Fibroblast of lung (primary cell): ENCODE data around the gene SIPA1L3. TPM values are rescaled to one million over a fixed set of nuclear protein-coding genes. Genes with fewer than 3 reads are reported as not detected.
A peak's percentile ranks its signal among the peaks of the same experiment; 100 is the strongest.

Experiments
- DNase-seq, 2 donors: peaks; one replicate each; pipeline versions ENCODE4 v3.0.0 to v3.0.0-alpha.2; 2010; ENCODE audit warnings: low read depth in 2 of 2
- H2AFZ ChIP-seq: 2 replicates; pipeline ENCODE4 v1.5.1; 2012; ENCODE audit warnings: low read length, control low read depth, inconsistent platforms
- H3K27ac ChIP-seq: 2 replicates; pipeline ENCODE4 v1.5.1; 2011; ENCODE audit warnings: low read length, control low read depth; ENCODE audit not compliant: insufficient read depth
- H3K27me3 ChIP-seq: 2 replicates; pipeline ENCODE4 v1.5.1; 2011; ENCODE audit warnings: mild to moderate bottlenecking, low read length; ENCODE audit not compliant: control insufficient read depth, insufficient read depth
- H3K36me3 ChIP-seq: 2 replicates; pipeline ENCODE4 v1.5.1; 2011; ENCODE audit warnings: low read length; ENCODE audit not compliant: control insufficient read depth, insufficient read depth
- H3K4me1 ChIP-seq: 2 replicates; pipeline ENCODE4 v1.5.1; 2011; ENCODE audit warnings: low read length; ENCODE audit not compliant: control insufficient read depth, insufficient read depth; ENCODE audit errors: extremely low read depth
- H3K4me2 ChIP-seq: 2 replicates; pipeline ENCODE4 v1.5.1; 2011; ENCODE audit warnings: low read length, control low read depth; ENCODE audit not compliant: insufficient read depth; ENCODE audit errors: extremely low read depth
- H3K4me3 ChIP-seq, 4 experiments: fragments of 200-600 bp in 1 of 4; sonication (generic) in 1 of 4; replicated peaks in 1 of 4; 2 replicates each; pipeline ENCODE4 v1.5.1; 2011 to 2016; ENCODE audit warnings: low read length in 4 of 4, low read depth in 3 of 4, mild to moderate bottlenecking in 3 of 4, control low read depth in 2 of 4, inconsistent platforms in 1 of 4, mixed read lengths in 1 of 4; ENCODE audit not compliant: insufficient read depth in 1 of 4; ENCODE audit errors: control extremely low read depth in 1 of 4
- H3K79me2 ChIP-seq: 2 replicates; pipeline ENCODE4 v1.5.1; 2012; ENCODE audit warnings: mild to moderate bottlenecking, low read length, inconsistent platforms; ENCODE audit not compliant: control insufficient read depth, insufficient read depth
- H3K9ac ChIP-seq: 2 replicates; pipeline ENCODE4 v1.5.1; 2011; ENCODE audit warnings: mild to moderate bottlenecking, low read length, control low read depth; ENCODE audit not compliant: insufficient read depth
- H3K9me3 ChIP-seq: 2 replicates; pipeline ENCODE4 v1.5.1; 2012; ENCODE audit warnings: low read depth, low read length; ENCODE audit not compliant: control insufficient read depth, insufficient read depth
- H4K20me1 ChIP-seq: 2 replicates; pipeline ENCODE4 v1.5.1; 2011; ENCODE audit warnings: low read length; ENCODE audit not compliant: control insufficient read depth, insufficient read depth; ENCODE audit errors: extremely low read depth
- EZH2 ChIP-seq: IDR thresholded peaks from 2 replicates; pipeline ENCODE4 v1.5.1; 2012; ENCODE audit warnings: low read length, control low read depth, mild to moderate bottlenecking; ENCODE audit errors: missing control alignments
- polyA plus RNA-seq, 2 donors: library from polyadenylated mRNA; depleted of rRNA in 1 of 2; stranded (reverse) in 1 of 2; unstranded in 1 of 2; fragments of >200 nt; gene quantifications; 2 replicates each; pipeline ENCODE4 v1.2.1, GENCODE V29; 2011 to 2012; ENCODE audit warnings: missing spikeins in 1 of 2
- total RNA-seq: library from RNA; depleted of rRNA; stranded (reverse); fragments of >200 nt; gene quantifications from 2 replicates; pipeline ENCODE4 v1.2.1, GENCODE V29; 2014
- TF ChIP-seq, protein P1 (sequence below), 2 donors: IDR thresholded peaks in 1 of 2; conservative IDR thresholded peaks in 1 of 2; 1 replicate in 1 of 2; 2 replicates in 1 of 2; pipeline ENCODE4 v1.5.1; 2011 to 2012; ENCODE audit warnings: low read length in 2 of 2, control low read depth in 1 of 2, inconsistent platforms in 1 of 2, low read depth in 1 of 2, mild to moderate bottlenecking in 1 of 2

The SIPA1L3 gene
- total and polyA plus RNA-seq, 2 donors (not counting 1 experiment from before 2014, with no cell fraction given), result 3.7 to 10.1 TPM

DNA sequence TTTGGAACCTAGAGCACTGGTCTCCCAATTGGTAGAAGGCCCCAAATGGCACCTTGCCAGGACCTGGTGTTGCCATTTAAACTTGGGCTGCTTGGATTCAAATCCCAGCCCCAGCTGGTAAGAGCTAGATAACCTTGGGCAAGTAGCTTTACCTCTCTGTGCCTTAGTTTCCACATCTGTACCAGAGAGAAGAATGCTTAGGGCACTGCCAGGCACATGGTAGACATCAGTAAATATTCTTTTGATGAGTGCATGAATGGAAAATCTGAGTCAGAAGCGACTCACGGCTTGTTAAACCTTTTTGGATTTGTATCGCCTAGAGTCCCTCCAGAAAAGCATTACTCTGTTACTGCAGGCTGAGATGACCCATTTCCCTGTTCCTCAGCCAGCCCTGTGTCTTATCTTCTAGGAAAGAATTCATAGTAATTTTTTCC, 90.9 kb downstream of the SIPA1L3 start:
- Histone ChIP-seq H2AFZ (no peak overlapping the region), H3K27me3 (no peaks in the 10 kb centered on the region), H3K4me3 (no peak overlapping the region), H4K20me1 (no peaks in the 10 kb centered on the region), H3K4me2 (no peak overlapping the region), H3K27ac (peak overlapping the region; percentile 91), H3K9ac (no peak overlapping the region), H3K9me3 (no peaks in the 10 kb centered on the region), H3K36me3 (no peaks in the 10 kb centered on the region), H3K79me2 (no peaks in the 10 kb centered on the region), H3K4me1 (peaks cover 11% of the 10 kb centered on the region)
- DNase-seq, result peak; percentile 86 to 98
- TF ChIP-seq, protein P1, sequence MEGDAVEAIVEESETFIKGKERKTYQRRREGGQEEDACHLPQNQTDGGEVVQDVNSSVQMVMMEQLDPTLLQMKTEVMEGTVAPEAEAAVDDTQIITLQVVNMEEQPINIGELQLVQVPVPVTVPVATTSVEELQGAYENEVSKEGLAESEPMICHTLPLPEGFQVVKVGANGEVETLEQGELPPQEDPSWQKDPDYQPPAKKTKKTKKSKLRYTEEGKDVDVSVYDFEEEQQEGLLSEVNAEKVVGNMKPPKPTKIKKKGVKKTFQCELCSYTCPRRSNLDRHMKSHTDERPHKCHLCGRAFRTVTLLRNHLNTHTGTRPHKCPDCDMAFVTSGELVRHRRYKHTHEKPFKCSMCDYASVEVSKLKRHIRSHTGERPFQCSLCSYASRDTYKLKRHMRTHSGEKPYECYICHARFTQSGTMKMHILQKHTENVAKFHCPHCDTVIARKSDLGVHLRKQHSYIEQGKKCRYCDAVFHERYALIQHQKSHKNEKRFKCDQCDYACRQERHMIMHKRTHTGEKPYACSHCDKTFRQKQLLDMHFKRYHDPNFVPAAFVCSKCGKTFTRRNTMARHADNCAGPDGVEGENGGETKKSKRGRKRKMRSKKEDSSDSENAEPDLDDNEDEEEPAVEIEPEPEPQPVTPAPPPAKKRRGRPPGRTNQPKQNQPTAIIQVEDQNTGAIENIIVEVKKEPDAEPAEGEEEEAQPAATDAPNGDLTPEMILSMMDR (conservative IDR thresholded peaks at IDR 0.05 in 1 of 2, IDR thresholded peaks at IDR 0.05 in 1 of 2; ENCODE audit: low read depth in 1 of 2, low read length in 2 of 2), result no peak
- no peak for TF ChIP-seq EZH2

DNA sequence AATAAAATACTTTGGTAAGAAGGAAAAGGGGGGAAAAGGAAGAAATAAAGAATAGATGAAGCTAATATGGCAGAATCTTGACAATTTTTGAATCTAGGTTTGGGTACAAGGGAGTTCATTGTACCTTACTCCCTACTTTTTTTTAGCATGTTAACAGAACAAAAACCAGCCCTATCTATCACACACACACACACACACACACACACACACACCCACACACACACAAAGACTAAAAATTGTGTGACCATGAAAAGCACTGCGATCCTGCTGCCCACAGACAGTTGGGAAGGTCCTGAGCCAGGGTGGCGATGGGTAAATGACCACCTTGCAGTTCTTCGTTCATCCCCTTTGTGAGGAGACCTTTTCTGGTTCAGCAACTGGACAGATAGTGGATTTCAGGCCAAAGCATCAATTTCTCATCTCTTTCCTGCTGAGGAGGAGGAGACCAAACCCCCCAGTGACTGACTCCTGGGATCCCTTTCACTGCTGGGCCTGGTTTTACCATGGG, 91.8 kb downstream of the SIPA1L3 start:
- Histone ChIP-seq H3K9me3 (no peaks in the 10 kb centered on the region), H3K36me3 (no peaks in the 10 kb centered on the region), H3K4me1 (peaks cover 14% of the 10 kb centered on the region), H3K27ac (peak overlapping the region; percentile 91), H3K27me3 (no peaks in the 10 kb centered on the region), H4K20me1 (no peaks in the 10 kb centered on the region), H3K9ac (no peak overlapping the region), H3K79me2 (no peaks in the 10 kb centered on the region), H3K4me2 (no peak overlapping the region), H3K4me3 (no peak overlapping the region), H2AFZ (no peak overlapping the region)
- no peak for DNase-seq
- no peak for TF ChIP-seq EZH2
- TF ChIP-seq, protein P1 (conservative IDR thresholded peaks at IDR 0.05 in 1 of 2, IDR thresholded peaks at IDR 0.05 in 1 of 2; ENCODE audit: low read depth in 1 of 2, low read length in 2 of 2), result no peak

DNA sequence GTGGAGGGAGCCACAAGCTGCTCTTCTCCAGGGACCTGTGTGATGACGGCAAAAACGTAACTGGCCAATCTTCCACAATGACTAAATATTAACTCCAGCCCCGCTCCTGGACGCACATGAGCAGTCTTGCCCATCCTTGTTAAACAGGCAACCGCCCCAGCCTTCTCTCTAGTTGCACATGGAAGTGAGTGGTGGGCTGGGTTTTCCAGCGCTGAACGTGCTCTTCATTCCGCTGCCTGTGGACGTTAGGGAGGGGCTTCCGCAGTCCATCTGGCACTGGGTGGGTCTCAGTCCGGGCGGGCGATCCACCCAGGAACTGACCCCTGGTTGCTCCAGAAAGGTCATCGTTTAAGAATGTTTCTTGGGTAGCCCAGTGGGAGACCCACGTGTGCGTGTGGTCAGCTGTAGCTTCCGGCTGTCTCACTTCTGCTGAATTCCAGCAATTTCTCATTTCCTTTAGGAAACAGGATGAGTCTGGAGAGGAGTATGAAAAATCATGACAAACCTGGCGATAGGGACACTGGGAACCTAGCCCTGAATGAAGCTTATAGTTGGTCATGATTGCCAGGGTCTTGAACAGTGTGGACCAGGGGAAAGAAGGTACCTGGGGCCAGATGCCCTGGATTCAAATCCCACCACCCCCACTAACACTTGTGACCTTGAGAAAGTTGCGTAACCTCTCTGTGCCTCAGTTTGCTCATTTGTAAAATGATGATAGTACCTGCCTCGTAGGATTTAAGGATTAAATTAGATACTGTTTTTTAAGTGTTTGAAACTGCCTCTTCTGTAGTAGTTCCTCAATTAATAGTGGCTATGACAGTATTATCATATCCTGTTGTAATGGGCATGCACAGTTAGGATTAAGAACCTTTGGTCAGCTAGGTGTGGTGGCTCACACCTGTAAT, 92.6 kb downstream of the SIPA1L3 start:
- TF ChIP-seq, protein P1 (conservative IDR thresholded peaks at IDR 0.05 in 1 of 2, IDR thresholded peaks at IDR 0.05 in 1 of 2; ENCODE audit: low read depth in 1 of 2, low read length in 2 of 2), result no peak
- TF ChIP-seq EZH2, result no peak
- Histone ChIP-seq H3K4me1 (peaks cover 18% of the 10 kb centered on the region), H3K9me3 (no peaks in the 10 kb centered on the region), H3K36me3 (no peaks in the 10 kb centered on the region), H2AFZ (no peak overlapping the region), H3K27me3 (no peaks in the 10 kb centered on the region), H3K79me2 (no peaks in the 10 kb centered on the region), H4K20me1 (no peaks in the 10 kb centered on the region), H3K4me2 (no peak overlapping the region), H3K9ac (no peak overlapping the region), H3K27ac (peak overlapping the region; percentile 91), H3K4me3 (no peak overlapping the region)
- peak; percentile 95 to 100 for DNase-seq
